Mesenchymal stem cell (in vitro differentiated cells and primary cell): ENCODE measurements around the gene CDC20B.

Experiments used
- DNase-seq: peaks from one replicate; pipeline ENCODE4 v3.0.0-alpha.2; 2013
- H2AFZ ChIP-seq: one replicate; pipeline ENCODE4 v1.6.1; 2013; ENCODE audit warnings: low read depth, mild to moderate bottlenecking, control low read depth, inconsistent platforms, low read length, moderate library complexity
- H2AK5ac ChIP-seq: 2 replicates; pipeline ENCODE4 v1.6.1; 2013; ENCODE audit warnings: low read length, moderate library complexity, mild to moderate bottlenecking, inconsistent platforms; ENCODE audit not compliant: severe bottlenecking
- H2BK120ac ChIP-seq: one replicate; pipeline ENCODE4 v1.6.1; 2013; ENCODE audit warnings: low read depth, mild to moderate bottlenecking, inconsistent platforms, low read length, moderate library complexity
- H2BK12ac ChIP-seq, 2 experiments: one replicate each; pipeline ENCODE4 v1.6.1; 2013; ENCODE audit warnings: inconsistent platforms in 2 of 2, low read length in 2 of 2, mild to moderate bottlenecking in 2 of 2, moderate library complexity in 2 of 2, control low read depth in 1 of 2
- H2BK15ac ChIP-seq: one replicate; pipeline ENCODE4 v1.6.1; 2013; ENCODE audit warnings: mild to moderate bottlenecking, low read depth, inconsistent platforms; ENCODE audit not compliant: poor library complexity, severe bottlenecking
- H2BK5ac ChIP-seq: 2 replicates; pipeline ENCODE4 v1.6.1; 2013; ENCODE audit warnings: low read depth, mild to moderate bottlenecking, low read length, control low read depth, inconsistent platforms; ENCODE audit not compliant: poor library complexity, severe bottlenecking
- H3K14ac ChIP-seq, 2 experiments: one replicate each; pipeline ENCODE4 v1.6.1; 2013; ENCODE audit warnings: inconsistent platforms in 2 of 2, low read length in 2 of 2, control low read depth in 1 of 2, mild to moderate bottlenecking in 1 of 2, moderate library complexity in 1 of 2
- H3K18ac ChIP-seq, 2 experiments: one replicate each; pipeline ENCODE4 v1.6.1; 2013; ENCODE audit warnings: inconsistent platforms in 2 of 2, low read length in 2 of 2, control low read depth in 1 of 2, low read depth in 1 of 2, mild to moderate bottlenecking in 1 of 2
- H3K23ac ChIP-seq, 2 experiments: one replicate each; pipeline ENCODE4 v1.6.1; 2013; ENCODE audit warnings: inconsistent platforms in 2 of 2, low read length in 2 of 2, mild to moderate bottlenecking in 2 of 2, moderate library complexity in 2 of 2, control low read depth in 1 of 2
- H3K27ac ChIP-seq: 2 replicates; pipeline ENCODE4 v1.5.1; 2013; ENCODE audit warnings: mild to moderate bottlenecking, moderate library complexity, low read length, control low read depth, inconsistent platforms; ENCODE audit not compliant: poor library complexity, severe bottlenecking
- H3K27me3 ChIP-seq, 2 experiments: 2 replicates each; pipeline versions ENCODE4 v1.6.1 to v1.7.0; 2013; ENCODE audit warnings: low read length in 2 of 2, mild to moderate bottlenecking in 2 of 2, moderate library complexity in 2 of 2, control low read depth in 1 of 2, inconsistent platforms in 1 of 2; ENCODE audit not compliant: control insufficient read depth in 1 of 2, insufficient read depth in 1 of 2
- H3K36me3 ChIP-seq, 2 experiments: 2 replicates each; pipeline versions ENCODE4 v1.6.1 to v1.7.0; 2013; ENCODE audit warnings: low read length in 2 of 2, control low read depth in 1 of 2, inconsistent platforms in 1 of 2, low read depth in 1 of 2, mild to moderate bottlenecking in 1 of 2; ENCODE audit not compliant: insufficient read depth in 2 of 2, control insufficient read depth in 1 of 2
- H3K4ac ChIP-seq, 2 experiments: one replicate each; pipeline ENCODE4 v1.6.1; 2013; ENCODE audit warnings: inconsistent platforms in 2 of 2, low read length in 2 of 2, mild to moderate bottlenecking in 2 of 2, moderate library complexity in 2 of 2, control low read depth in 1 of 2, low read depth in 1 of 2
- H3K4me1 ChIP-seq: 2 replicates; pipeline ENCODE4 v1.6.1; 2013; ENCODE audit warnings: low read depth, low read length, control low read depth; ENCODE audit not compliant: control insufficient read depth, insufficient read depth
- H3K4me2 ChIP-seq: 2 replicates; pipeline ENCODE4 v1.6.1; 2013; ENCODE audit warnings: low read length, mild to moderate bottlenecking, inconsistent platforms; ENCODE audit not compliant: poor library complexity, severe bottlenecking
- H3K4me3 ChIP-seq, 2 experiments: 2 replicates each; pipeline versions ENCODE4 v1.5.1 to v1.7.0; 2013; ENCODE audit warnings: low read length in 2 of 2, mild to moderate bottlenecking in 2 of 2, control low read depth in 1 of 2, low read depth in 1 of 2; ENCODE audit not compliant: insufficient read depth in 1 of 2
- H3K79me1 ChIP-seq: replicated peaks from 2 replicates; pipeline ENCODE4 v1.6.1; 2013; ENCODE audit warnings: mild to moderate bottlenecking, control low read depth, low read length, inconsistent platforms; ENCODE audit not compliant: poor library complexity, severe bottlenecking
- H3K9ac ChIP-seq: 2 replicates; pipeline ENCODE4 v1.7.0; 2013; ENCODE audit warnings: mild to moderate bottlenecking, low read length, moderate library complexity
- H3K9me3 ChIP-seq: 2 replicates; pipeline ENCODE4 v1.7.0; 2013; ENCODE audit warnings: mild to moderate bottlenecking, low read length; ENCODE audit not compliant: control insufficient read depth
- H4K8ac ChIP-seq: one replicate; pipeline ENCODE4 v1.6.1; 2013; ENCODE audit warnings: inconsistent platforms, mild to moderate bottlenecking, low read length, moderate library complexity
- H4K91ac ChIP-seq: one replicate; pipeline ENCODE4 v1.6.1; 2013; ENCODE audit warnings: mild to moderate bottlenecking, low read length, inconsistent platforms
- WGBS: methylation state at CpG from one replicate; pipeline ENCODE4 v1.1.7; 2013; ENCODE audit warnings: mixed read lengths; 5-methylcytosine and 5-hydroxymethylcytosine counted together

The CDC20B gene

GRCh38 chr5:55172051-55172899 lies 702 bp downstream of the CDC20B start:
- WGBS = 13% methylated on average over 10 of the region's 15 CpGs
- no peak overlapping the region for H2AFZ ChIP-seq
- no peak overlapping the region for H2BK5ac ChIP-seq

GRCh38 chr5:55171471-55171870 lies 1.5 kb downstream of the CDC20B start:
- Histone ChIP-seq H2BK15ac (no peak overlapping the region), H3K36me3 (peaks cover 0 to 10% of the 10 kb centered on the region in 2 experiments), H3K9me3 (no peaks in the 10 kb centered on the region), H4K91ac (no peak overlapping the region), H2BK5ac (no peak overlapping the region), H3K4me2 (no peak overlapping the region), H3K4ac (no peak overlapping the region), H3K4me1 (peaks cover 11% of the 10 kb centered on the region), H3K18ac (no peak overlapping the region), H3K4me3 (no peak overlapping the region), H4K8ac (no peak overlapping the region), H2BK120ac (no peak overlapping the region), H2AFZ (no peak overlapping the region), H2BK12ac (no peak overlapping the region), H3K14ac (no peak overlapping the region), H3K27me3 (peaks cover 20 to 30% of the 10 kb centered on the region in 2 experiments), H3K23ac (no peak overlapping the region), H2AK5ac (no peak overlapping the region), H3K79me1 (no peaks in the 10 kb centered on the region), H3K27ac (no peak overlapping the region), H3K9ac (no peak overlapping the region)
- WGBS = 36% methylated on average over 1 of the region's 2 CpGs
- no peak for DNase-seq

More at GRCh38 chr5:55172051-55172899, 702 bp downstream of the CDC20B start:
- H3K9me3 ChIP-seq = no peaks in the 10 kb centered on the region
- H4K91ac ChIP-seq = no peak overlapping the region
- H3K4me2 ChIP-seq = peak overlapping the region; percentile 92
- no peak overlapping the region for H3K18ac ChIP-seq
- H3K14ac ChIP-seq = no peak overlapping the region
- no peak overlapping the region for H2AK5ac ChIP-seq
- H3K36me3 ChIP-seq = peaks cover 0 to 3% of the 10 kb centered on the region in 2 experiments
- H3K9ac ChIP-seq = peak overlapping the region; percentile 69
- no peak overlapping the region for H3K4ac ChIP-seq
- no peak overlapping the region for H3K23ac ChIP-seq
- no peak overlapping the region for H2BK120ac ChIP-seq
- no peak overlapping the region for H2BK12ac ChIP-seq
- no peaks in the 10 kb centered on the region for H3K79me1 ChIP-seq
- peaks cover 14% of the 10 kb centered on the region for H3K4me1 ChIP-seq
- peaks cover 27 to 38% of the 10 kb centered on the region in 2 experiments for H3K27me3 ChIP-seq
- H3K4me3 ChIP-seq = peak overlapping the region in 1 of 2 experiments; percentile 86
- no peak overlapping the region for H2BK15ac ChIP-seq
- peak; percentile 86 for DNase-seq
- no peak overlapping the region for H4K8ac ChIP-seq
- no peak overlapping the region for H3K27ac ChIP-seq

GRCh38 chr5:55162666-55163065 lies 10.3 kb downstream of the CDC20B start:
- Histone ChIP-seq H2BK15ac (no peak overlapping the region), H3K18ac (no peak overlapping the region), H2BK12ac (no peak overlapping the region), H3K4me3 (peak overlapping the region in 1 of 2 experiments; percentile 84), H2BK120ac (no peak overlapping the region), H3K27me3 (no peaks in the 10 kb centered on the region), H2AFZ (no peak overlapping the region), H3K14ac (no peak overlapping the region), H3K4me2 (no peak overlapping the region), H2AK5ac (no peak overlapping the region), H3K4ac (no peak overlapping the region), H4K8ac (no peak overlapping the region), H3K23ac (no peak overlapping the region), H4K91ac (no peak overlapping the region), H3K27ac (no peak overlapping the region), H3K9ac (peak overlapping the region; percentile 99), H3K9me3 (no peaks in the 10 kb centered on the region), H3K79me1 (peaks cover 11% of the 10 kb centered on the region), H2BK5ac (no peak overlapping the region), H3K4me1 (peaks cover 2% of the 10 kb centered on the region), H3K36me3 (peaks cover 3 to 53% of the 10 kb centered on the region in 2 experiments)
- DNase-seq = no peak
- 100% methylated on average over 3 of the region's 4 CpGs for WGBS

GRCh38 chr5:55160493-55161209 lies 12.3 kb downstream of the CDC20B start:
- Histone ChIP-seq H3K4ac (no peak overlapping the region), H3K14ac (no peak overlapping the region), H2BK120ac (no peak overlapping the region), H2BK12ac (no peak overlapping the region), H2AFZ (no peak overlapping the region), H3K9me3 (no peaks in the 10 kb centered on the region), H3K4me3 (peak overlapping the region; percentile 45 to 84), H3K27me3 (no peaks in the 10 kb centered on the region), H2AK5ac (no peak overlapping the region), H3K23ac (no peak overlapping the region), H2BK5ac (no peak overlapping the region), H3K4me2 (no peak overlapping the region), H3K18ac (no peak overlapping the region), H3K9ac (peak overlapping the region; percentile 99), H4K91ac (no peak overlapping the region), H4K8ac (no peak overlapping the region), H3K79me1 (peaks cover 9% of the 10 kb centered on the region), H3K36me3 (peaks cover 0 to 36% of the 10 kb centered on the region in 2 experiments), H2BK15ac (no peak overlapping the region), H3K4me1 (peaks cover 2% of the 10 kb centered on the region), H3K27ac (no peak overlapping the region)
- WGBS = 0% methylated on average over 6 of the region's 9 CpGs
- DNase-seq = peak; percentile 96
